HepG2 (cell line): ENCODE results near the gene ARHGEF10L. TPM values are rescaled to one million over a fixed set of nuclear protein-coding genes. Genes with fewer than 3 reads are reported as not detected.

ENCODE experiments used
- ATAC-seq: fragments of 200-7000 bp; cut with Tn5 transposase; 3 replicates; pipeline ENCODE4 v1.9.1; 2020; ENCODE audit warnings: mild to moderate bottlenecking, moderate library complexity
- BruUV-seq: library from RNA; stranded (reverse); fragments of 400-500 nt; replicated peaks from 2 replicates; lab custom pipeline; 2021; lab: Mats Ljungman, UMichigan
- CTCF ChIA-PET: fragments of 300-600 bp; formaldehyde crosslinking; extraction: SDS; loops from one replicate; lab custom pipeline; 2021; ENCODE audit warnings: low total read pairs, inconsistent platforms, low intra/inter-chr PET ratio; lab: Yijun Ruan, JAX
- POLR2A ChIA-PET: fragments of 350-600 bp; sonication (Branson Sonifier 250); formaldehyde crosslinking; loops from one replicate; lab custom pipeline; 2020; ENCODE audit warnings: antibody characterized with exemption, inconsistent platforms; lab: Yijun Ruan, JAX
- DNase-seq: peaks from one replicate; pipeline ENCODE4 v3.0.0-alpha.2; 2015; ENCODE audit warnings: low spot score
- FAIRE-seq: peaks from 3 replicates; lab custom pipeline; 2011; peaks lifted over from hg19 to GRCh38; lab: Jason Lieb, UNC
- H2AFZ ChIP-seq: one replicate; pipeline ENCODE4 v1.6.1; 2011; ENCODE audit warnings: low read length, inconsistent platforms
- H3K27ac ChIP-seq: fragments of 300-600 bp; 3 replicates; pipeline ENCODE4 v1.8.0; 2011; ENCODE audit warnings: mixed run types, mild to moderate bottlenecking, mixed read lengths, low read length, inconsistent platforms; ENCODE audit not compliant: insufficient read depth; ENCODE audit errors: extremely low read length
- H3K27me3 ChIP-seq, 2 experiments: fragments of 200-600 bp in 1 of 2; 2 replicates in 1 of 2; 3 replicates in 1 of 2; pipeline versions ENCODE4 v1.6.0 to v1.8.0; 2011; ENCODE audit warnings: low read length in 2 of 2, mild to moderate bottlenecking in 2 of 2, moderate library complexity in 2 of 2, inconsistent platforms in 1 of 2; ENCODE audit not compliant: insufficient read depth in 2 of 2, control insufficient read depth in 1 of 2
- H3K36me3 ChIP-seq, 2 experiments: fragments of 200-600 bp in 1 of 2; replicated peaks in 1 of 2; 2 replicates in 1 of 2; 3 replicates in 1 of 2; pipeline versions ENCODE4 v1.5.1 to v1.8.0; 2011; ENCODE audit warnings: low read length in 2 of 2, inconsistent platforms in 1 of 2; ENCODE audit not compliant: insufficient read depth in 2 of 2, control insufficient read depth in 1 of 2
- H3K4me1 ChIP-seq: 2 replicates; pipeline ENCODE4 v1.5.1; 2012; ENCODE audit warnings: low read length, inconsistent platforms; ENCODE audit not compliant: insufficient read depth
- H3K4me2 ChIP-seq: 2 replicates; pipeline ENCODE4 v1.6.0; 2011; ENCODE audit warnings: low read depth, low read length, inconsistent platforms
- H3K4me3 ChIP-seq, 3 experiments: fragments of 200-600 bp in 1 of 3; sonication (generic), shearing (Covaris generic) in 1 of 3; replicated peaks in 1 of 3; 2 replicates each; pipeline ENCODE4 v1.5.1; 2011 to 2016; ENCODE audit warnings: low read length in 3 of 3, inconsistent platforms in 2 of 3, low read depth in 2 of 3, mild to moderate bottlenecking in 2 of 3, control low read depth in 1 of 3, mixed read lengths in 1 of 3; ENCODE audit not compliant: insufficient read depth in 1 of 3
- H3K79me2 ChIP-seq: one replicate; pipeline ENCODE4 v1.6.1; 2011; ENCODE audit warnings: low read length, inconsistent platforms; ENCODE audit not compliant: insufficient read depth
- H3K9ac ChIP-seq: 2 replicates; pipeline ENCODE4 v1.6.0; 2011; ENCODE audit warnings: mild to moderate bottlenecking, low read depth, low read length, inconsistent platforms; ENCODE audit not compliant: insufficient read depth
- H3K9me3 ChIP-seq: 2 replicates; pipeline ENCODE4 v1.5.1; 2012; ENCODE audit warnings: mild to moderate bottlenecking, low read length
- H4K20me1 ChIP-seq: 2 replicates; pipeline ENCODE4 v1.6.0; 2011; ENCODE audit warnings: inconsistent platforms, mild to moderate bottlenecking, low read length, moderate library complexity; ENCODE audit not compliant: insufficient read depth
- AHR ChIP-seq: IDR thresholded peaks from 2 replicates; pipeline ENCODE4 v1.6.1; 2018; ENCODE audit warnings: missing genetic modification reagents, missing compliant biosample characterization
- GABPA ChIP-seq, 2 experiments: IDR thresholded peaks; 2 replicates each; pipeline ENCODE4 v1.6.1; 2011 to 2016; ENCODE audit warnings: low read depth in 2 of 2, low read length in 1 of 2, missing biosample characterization in 1 of 2, missing genetic modification characterization in 1 of 2
- SP2 ChIP-seq: sonication (generic); formaldehyde crosslinking; IDR thresholded peaks from 2 replicates; pipeline ENCODE4 v1.5.1; 2020; ENCODE audit warnings: mild to moderate bottlenecking, missing genetic modification reagents
- TARDBP ChIP-seq: sonication (generic); formaldehyde crosslinking; IDR thresholded peaks from 2 replicates; pipeline ENCODE4 v1.8.0; 2022; ENCODE audit warnings: mild to moderate bottlenecking, missing genetic modification reagents
- ZNF10 ChIP-seq: sonication (generic); formaldehyde crosslinking; IDR thresholded peaks from 2 replicates; pipeline ENCODE4 v1.4.0; 2020; ENCODE audit warnings: mild to moderate bottlenecking, low read depth, missing genetic modification reagents, borderline replicate concordance
- ZNF143 ChIP-seq: sonication (generic); formaldehyde crosslinking; IDR thresholded peaks from 2 replicates; pipeline ENCODE4 v1.4.0; 2020; ENCODE audit warnings: missing genetic modification reagents
- ZNF180 ChIP-seq: sonication (generic); formaldehyde crosslinking; IDR thresholded peaks from 2 replicates; pipeline ENCODE4 v1.4.0; 2020; ENCODE audit warnings: low read depth, missing genetic modification reagents, borderline replicate concordance
- ZNF232 ChIP-seq: sonication (generic); formaldehyde crosslinking; IDR thresholded peaks from 2 replicates; pipeline ENCODE4 v1.4.0; 2020; ENCODE audit warnings: missing genetic modification reagents, borderline replicate concordance
- ZNF24 ChIP-seq: fragments of 450-650 bp; IDR thresholded peaks from 2 replicates; pipeline ENCODE4 v1.6.1; 2017; ENCODE audit warnings: antibody characterized with exemption, mild to moderate bottlenecking
- ZNF263 ChIP-seq: sonication (generic); formaldehyde crosslinking; IDR thresholded peaks from 2 replicates; pipeline ENCODE4 v1.4.0; 2020; ENCODE audit warnings: missing genetic modification reagents
- ZNF766 ChIP-seq: sonication (generic); formaldehyde crosslinking; IDR thresholded peaks from 2 replicates; pipeline ENCODE4 v1.5.0; 2020; ENCODE audit warnings: missing genetic modification reagents, borderline replicate concordance
- ZNF850 ChIP-seq: sonication (generic); formaldehyde crosslinking; conservative IDR thresholded peaks from 2 replicates; pipeline ENCODE4 v1.9.0; 2021; ENCODE audit warnings: mild to moderate bottlenecking, missing genetic modification reagents
- ZNF891 ChIP-seq: sonication (generic); formaldehyde crosslinking; IDR thresholded peaks from 2 replicates; pipeline ENCODE4 v1.5.0; 2020; ENCODE audit warnings: mild to moderate bottlenecking, missing genetic modification reagents
- WGBS: methylation state at CpG from one replicate; pipeline ENCODE4 v1.1.6; 2017; ENCODE audit warnings: low lambda C conversion rate; 5-methylcytosine and 5-hydroxymethylcytosine counted together
- in situ Hi-C: cut with HindIII; loops from 2 replicates; pipeline ENCODE4 v1.10.0; 2017; ENCODE audit warnings: low pct_unique_long_range_greater_than_20kb; ENCODE audit not compliant: extremely low pct_ligation_motif_present
- intact Hi-C: fragments of 100-400 bp; cut with micrococcal nuclease; formaldehyde crosslinking; loops from one replicate; pipeline ENCODE4 v1.10.0; 2022; ENCODE audit not compliant: unreplicated experiment
- polyA plus RNA-seq, 8 experiments: library from polyadenylated mRNA; depleted of rRNA in 3 of 8; stranded (reverse) in 7 of 8; unstranded in 1 of 8; fragments of >200 nt; fragmentation: Illumina TruSeq in 4 of 8; extraction: Trizol in 4 of 8; gene quantifications; 2 replicates each; pipeline versions ENCODE4 v1.2.1 to v1.2.3, GENCODE V29; 2011 to 2016; ENCODE audit warnings: low read depth in 4 of 8, missing spikeins in 1 of 8, mixed read lengths in 1 of 8; ENCODE audit not compliant: insufficient read depth in 1 of 8
- total RNA-seq, 5 experiments: library from RNA; depleted of rRNA; stranded (reverse); fragments of >200 nt; fragmentation: Illumina TruSeq; extraction: Trizol; gene quantifications; 2 replicates each; pipeline ENCODE4 v1.2.3, GENCODE V29; 2016; ENCODE audit warnings: low read depth in 1 of 5
- TF ChIP-seq, protein P1 (sequence below): sonication (generic); formaldehyde crosslinking; conservative IDR thresholded peaks from 2 replicates; pipeline ENCODE4 v1.4.0; 2020; ENCODE audit warnings: missing genetic modification reagents
- TF ChIP-seq, protein P2 (sequence below): fragments of 450-650 bp; IDR thresholded peaks from 2 replicates; pipeline ENCODE4 v1.6.1; 2017
- TF ChIP-seq, protein P3 (sequence below): sonication (generic); formaldehyde crosslinking; conservative IDR thresholded peaks from 2 replicates; pipeline ENCODE4 v1.8.0; 2022; ENCODE audit warnings: mild to moderate bottlenecking, moderate library complexity, missing genetic modification reagents
- TF ChIP-seq, protein P4 (sequence below): sonication (generic); formaldehyde crosslinking; IDR thresholded peaks from 2 replicates; pipeline ENCODE4 v1.4.0; 2020; ENCODE audit warnings: missing genetic modification reagents, mild to moderate bottlenecking, borderline replicate concordance

The ARHGEF10L gene
- total and polyA plus RNA-seq, 2 of the 13 experiments (the other 11 are each of a cell fraction or from before 2014, with no cell fraction given): 46.5 to 78.3 TPM

DNA sequence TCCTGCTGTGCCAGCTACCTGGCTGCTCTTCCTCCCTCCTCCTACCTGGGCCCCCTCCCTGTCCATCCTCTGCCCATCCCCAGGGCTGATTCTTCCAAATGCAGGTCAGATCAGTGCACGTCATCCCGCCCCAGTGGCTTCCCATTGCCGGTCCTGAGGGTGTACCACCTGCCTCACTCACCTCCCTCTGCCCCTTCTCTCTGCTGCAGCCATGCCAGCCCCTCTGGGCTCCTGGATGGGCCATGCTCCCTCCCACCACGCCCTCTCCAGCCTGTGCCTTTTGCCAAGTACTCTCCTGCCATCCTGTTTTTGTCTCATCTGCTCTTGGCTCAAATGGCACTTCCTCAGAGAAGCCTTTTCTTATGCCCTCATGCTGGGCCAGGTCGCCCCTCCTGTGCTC, 95.8 kb downstream of the ARHGEF10L start:
- ChIA-PET POLR2A (no interaction called here), CTCF (no interaction called here)
- Histone ChIP-seq H3K4me2 (no peak overlapping the region), H3K4me3 (no peak overlapping the region), H3K79me2 (no peaks in the 10 kb centered on the region), H2AFZ (no peak overlapping the region), H3K36me3 (peaks cover 68 to 96% of the 10 kb centered on the region in 2 experiments), H3K27ac (no peak overlapping the region), H3K27me3 (no peaks in the 10 kb centered on the region), H3K9ac (no peak overlapping the region), H3K9me3 (no peaks in the 10 kb centered on the region), H3K4me1 (no peaks in the 10 kb centered on the region), H4K20me1 (peaks cover 6% of the 10 kb centered on the region; the same call in 1 of the 2 replicates)
- ATAC-seq (no peak), DNase-seq (no peak), FAIRE-seq (no peak)
- in situ Hi-C loops (no loop called here), intact Hi-C loops (no loop called here)
- WGBS: 95% methylated on average over 5 of the region's 5 CpGs
- no TSS peak for BruUV-seq
- TF ChIP-seq TARDBP (CRISPR knock-in tag): no peak
- TF ChIP-seq ZNF766: no peak
- TF ChIP-seq ZNF10: no peak
- TF ChIP-seq, protein P1, sequence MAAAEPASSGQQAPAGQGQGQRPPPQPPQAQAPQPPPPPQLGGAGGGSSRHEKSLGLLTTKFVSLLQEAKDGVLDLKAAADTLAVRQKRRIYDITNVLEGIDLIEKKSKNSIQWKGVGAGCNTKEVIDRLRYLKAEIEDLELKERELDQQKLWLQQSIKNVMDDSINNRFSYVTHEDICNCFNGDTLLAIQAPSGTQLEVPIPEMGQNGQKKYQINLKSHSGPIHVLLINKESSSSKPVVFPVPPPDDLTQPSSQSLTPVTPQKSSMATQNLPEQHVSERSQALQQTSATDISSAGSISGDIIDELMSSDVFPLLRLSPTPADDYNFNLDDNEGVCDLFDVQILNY (CRISPR knock-in tag): no peak
- no peak for TF ChIP-seq ZNF232
- TF ChIP-seq ZNF891: no peak
- TF ChIP-seq, protein P2, sequence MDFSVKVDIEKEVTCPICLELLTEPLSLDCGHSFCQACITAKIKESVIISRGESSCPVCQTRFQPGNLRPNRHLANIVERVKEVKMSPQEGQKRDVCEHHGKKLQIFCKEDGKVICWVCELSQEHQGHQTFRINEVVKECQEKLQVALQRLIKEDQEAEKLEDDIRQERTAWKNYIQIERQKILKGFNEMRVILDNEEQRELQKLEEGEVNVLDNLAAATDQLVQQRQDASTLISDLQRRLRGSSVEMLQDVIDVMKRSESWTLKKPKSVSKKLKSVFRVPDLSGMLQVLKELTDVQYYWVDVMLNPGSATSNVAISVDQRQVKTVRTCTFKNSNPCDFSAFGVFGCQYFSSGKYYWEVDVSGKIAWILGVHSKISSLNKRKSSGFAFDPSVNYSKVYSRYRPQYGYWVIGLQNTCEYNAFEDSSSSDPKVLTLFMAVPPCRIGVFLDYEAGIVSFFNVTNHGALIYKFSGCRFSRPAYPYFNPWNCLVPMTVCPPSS: no peak
- no peak for TF ChIP-seq SP2
- TF ChIP-seq ZNF263 (CRISPR knock-in tag): no peak
- TF ChIP-seq ZNF143: no peak
- no peak for TF ChIP-seq AHR
- TF ChIP-seq ZNF24: no peak
- TF ChIP-seq, protein P3, sequence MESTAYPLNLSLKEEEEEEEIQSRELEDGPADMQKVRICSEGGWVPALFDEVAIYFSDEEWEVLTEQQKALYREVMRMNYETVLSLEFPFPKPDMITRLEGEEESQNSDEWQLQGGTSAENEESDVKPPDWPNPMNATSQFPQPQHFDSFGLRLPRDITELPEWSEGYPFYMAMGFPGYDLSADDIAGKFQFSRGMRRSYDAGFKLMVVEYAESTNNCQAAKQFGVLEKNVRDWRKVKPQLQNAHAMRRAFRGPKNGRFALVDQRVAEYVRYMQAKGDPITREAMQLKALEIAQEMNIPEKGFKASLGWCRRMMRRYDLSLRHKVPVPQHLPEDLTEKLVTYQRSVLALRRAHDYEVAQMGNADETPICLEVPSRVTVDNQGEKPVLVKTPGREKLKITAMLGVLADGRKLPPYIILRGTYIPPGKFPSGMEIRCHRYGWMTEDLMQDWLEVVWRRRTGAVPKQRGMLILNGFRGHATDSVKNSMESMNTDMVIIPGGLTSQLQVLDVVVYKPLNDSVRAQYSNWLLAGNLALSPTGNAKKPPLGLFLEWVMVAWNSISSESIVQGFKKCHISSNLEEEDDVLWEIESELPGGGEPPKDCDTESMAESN (CRISPR knock-in tag): no peak
- no peak for TF ChIP-seq ZNF850 (CRISPR knock-in tag)
- no peak for TF ChIP-seq ZNF180 (CRISPR knock-in tag)
- TF ChIP-seq, protein P4, sequence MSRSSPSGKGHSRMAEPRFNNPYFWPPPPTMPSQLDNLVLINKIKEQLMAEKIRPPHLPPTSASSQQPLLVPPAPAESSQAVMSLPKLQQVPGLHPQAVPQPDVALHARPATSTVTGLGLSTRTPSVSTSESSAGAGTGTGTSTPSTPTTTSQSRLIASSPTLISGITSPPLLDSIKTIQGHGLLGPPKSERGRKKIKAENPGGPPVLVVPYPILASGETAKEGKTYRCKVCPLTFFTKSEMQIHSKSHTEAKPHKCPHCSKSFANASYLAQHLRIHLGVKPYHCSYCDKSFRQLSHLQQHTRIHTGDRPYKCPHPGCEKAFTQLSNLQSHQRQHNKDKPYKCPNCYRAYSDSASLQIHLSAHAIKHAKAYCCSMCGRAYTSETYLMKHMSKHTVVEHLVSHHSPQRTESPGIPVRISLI (CRISPR knock-in tag): no peak
- no peak for TF ChIP-seq GABPA (IDR thresholded peaks at IDR 0.05; ENCODE audit: low read depth, low read length)
- no peak for TF ChIP-seq GABPA (CRISPR knock-in tag; IDR thresholded peaks at IDR 0.05; ENCODE audit: low read depth)
